GM12892 (cell line): ENCODE measurements around the gene NOS3.

Experiments
- POLR2A ChIP-seq: IDR thresholded peaks from 2 replicates; pipeline ENCODE4 v1.6.1; 2011; ENCODE audit warnings: low read depth, low read length, control low read depth
- POLR2AphosphoS5 ChIP-seq: IDR thresholded peaks from 2 replicates; pipeline ENCODE4 v1.6.1; 2011; ENCODE audit warnings: low read depth, low read length, control low read depth
- TAF1 ChIP-seq: IDR thresholded peaks from 2 replicates; pipeline ENCODE4 v1.6.1; 2011; ENCODE audit warnings: low read depth, mild to moderate bottlenecking, control low read depth, low read length, borderline replicate concordance

GRCh38 chr7:151039850-151040548 lies 49.2 kb downstream of the NOS3 start:
- no peak for TF ChIP-seq POLR2A
- no peak for TF ChIP-seq POLR2AphosphoS5
- no peak for TF ChIP-seq TAF1
